ENCODE results near the gene SOD3. TPM values are rescaled to one million over a fixed set of nuclear protein-coding genes. Genes with fewer than 3 reads are reported as not detected.

The SOD3 gene
- total and polyA plus RNA-seq, 2 of the 13 experiments (the other 11 are each of a cell fraction or from before 2014, with no cell fraction given): 0.04 TPM; not detected in 1

GRCh38 chr4:24808261-24808660, 12.9 kb downstream of the SOD3 start (continued):
- TF ChIP-seq ZHX2 (IDR thresholded peaks at IDR 0.05; ENCODE audit: low read depth): no peak
- no peak for TF ChIP-seq ZHX2 (CRISPR knock-in tag; IDR thresholded peaks at IDR 0.05; ENCODE audit: borderline replicate concordance)
- no peak for TF ChIP-seq ZBTB8A (CRISPR knock-in tag; IDR thresholded peaks at IDR 0.05; ENCODE audit: borderline replicate concordance, low read depth)
- TF ChIP-seq ZBTB39 (CRISPR knock-in tag; IDR thresholded peaks at IDR 0.05): no peak
- TF ChIP-seq ZNF891 (CRISPR knock-in tag; IDR thresholded peaks at IDR 0.05): no peak
- TF ChIP-seq SRSF1 (optimal IDR thresholded peaks at IDR 0.05; ENCODE audit: low read depth, low read length): no peak
- no peak for TF ChIP-seq HMG20B (CRISPR knock-in tag; conservative IDR thresholded peaks at IDR 0.05)
